Kasumi-1 (cell line): ENCODE data around the gene SEMA5A.

ENCODE experiments used
- DNase-seq, 2 experiments: peaks; one replicate each; lab custom pipeline; 2025; lab: John Stamatoyannopoulos, UW

SEMA5A gene

DNA sequence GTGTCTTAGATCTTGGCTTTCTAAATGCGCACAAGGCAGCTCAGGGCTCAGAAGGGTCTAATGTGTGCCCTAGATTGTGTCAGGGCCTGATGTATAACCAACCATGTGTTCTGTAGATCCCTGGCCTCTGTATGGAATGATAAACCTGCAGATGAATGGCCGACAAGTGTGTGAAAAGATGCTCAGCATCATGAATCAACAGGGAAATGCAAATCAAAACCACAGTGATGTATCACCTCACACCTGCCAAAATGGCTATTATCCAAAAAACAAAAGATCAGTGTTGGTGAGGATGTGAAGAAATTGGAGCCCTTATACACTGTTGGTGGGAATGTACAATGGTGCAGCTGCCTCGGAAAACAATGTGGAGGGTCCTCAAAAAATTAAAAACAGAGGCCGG lies 489.8 kb downstream of the SEMA5A start:
- no peak for DNase-seq

DNA sequence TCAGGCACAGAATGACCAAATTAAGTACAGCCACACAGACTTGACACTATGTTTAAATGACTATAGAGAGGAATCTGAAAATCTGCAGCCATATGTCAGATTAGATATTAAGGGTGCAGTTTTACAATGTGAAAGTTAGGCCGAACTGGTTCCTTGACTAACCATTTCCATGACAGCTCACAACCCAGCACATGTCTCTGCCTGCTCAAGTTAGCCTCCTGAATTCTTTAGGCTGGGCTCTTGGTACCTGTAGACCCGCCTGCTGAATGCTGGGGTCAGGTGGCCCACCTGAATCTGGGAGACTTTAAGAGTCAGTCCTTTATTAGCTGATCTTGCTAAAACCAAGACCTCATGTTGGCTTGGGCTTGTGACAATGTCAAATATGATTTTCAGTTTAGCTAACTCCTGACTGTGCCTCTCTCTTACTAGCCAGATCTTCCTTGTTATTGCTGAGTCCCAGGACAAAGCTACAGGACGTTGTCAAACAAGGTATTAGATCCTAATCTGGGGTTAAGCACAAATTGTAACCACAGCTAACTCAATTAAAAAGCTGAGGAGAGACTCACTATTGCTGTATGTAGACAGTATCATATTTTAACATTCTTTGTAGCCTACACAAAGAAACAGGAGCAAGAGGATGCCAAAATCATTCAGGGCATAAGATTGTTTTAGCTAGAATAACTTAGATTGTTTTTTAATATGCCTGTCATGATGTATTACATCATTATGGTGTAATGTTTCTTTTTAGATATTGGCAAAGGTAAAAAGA lies 490.9 kb downstream of the SEMA5A start:
- DNase-seq: no peak

- DNase-seq: no peak
These were observed 491.6 kb downstream of the SEMA5A start for GRCh38 chr5:9054322-9054721.

DNA sequence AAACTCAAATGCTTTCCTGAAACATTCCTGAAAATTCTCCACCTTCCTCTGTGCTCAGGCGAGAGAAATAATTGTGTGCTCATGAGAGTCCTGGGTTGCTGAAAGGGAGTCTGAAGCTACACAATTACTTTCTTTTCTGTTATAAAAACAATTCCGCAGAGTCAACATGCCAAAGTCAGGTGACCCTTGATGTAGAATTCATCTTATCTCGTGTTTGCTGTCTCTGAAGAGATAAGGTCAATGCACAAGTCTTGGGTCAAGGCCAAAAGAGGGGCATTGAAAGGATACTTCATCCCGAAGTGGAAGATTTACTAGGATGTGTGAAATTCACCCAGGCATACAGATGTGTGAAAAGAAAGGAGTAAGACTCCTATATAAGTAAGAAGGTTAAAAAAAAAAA lies 493.5 kb downstream of the SEMA5A start:
- DNase-seq: no peak

GRCh38 chr5:9051779-9052178 lies 494.1 kb downstream of the SEMA5A start:
- no peak for DNase-seq

GRCh38 chr5:9047932-9048331 lies 497.9 kb downstream of the SEMA5A start:
- no peak for DNase-seq

DNA sequence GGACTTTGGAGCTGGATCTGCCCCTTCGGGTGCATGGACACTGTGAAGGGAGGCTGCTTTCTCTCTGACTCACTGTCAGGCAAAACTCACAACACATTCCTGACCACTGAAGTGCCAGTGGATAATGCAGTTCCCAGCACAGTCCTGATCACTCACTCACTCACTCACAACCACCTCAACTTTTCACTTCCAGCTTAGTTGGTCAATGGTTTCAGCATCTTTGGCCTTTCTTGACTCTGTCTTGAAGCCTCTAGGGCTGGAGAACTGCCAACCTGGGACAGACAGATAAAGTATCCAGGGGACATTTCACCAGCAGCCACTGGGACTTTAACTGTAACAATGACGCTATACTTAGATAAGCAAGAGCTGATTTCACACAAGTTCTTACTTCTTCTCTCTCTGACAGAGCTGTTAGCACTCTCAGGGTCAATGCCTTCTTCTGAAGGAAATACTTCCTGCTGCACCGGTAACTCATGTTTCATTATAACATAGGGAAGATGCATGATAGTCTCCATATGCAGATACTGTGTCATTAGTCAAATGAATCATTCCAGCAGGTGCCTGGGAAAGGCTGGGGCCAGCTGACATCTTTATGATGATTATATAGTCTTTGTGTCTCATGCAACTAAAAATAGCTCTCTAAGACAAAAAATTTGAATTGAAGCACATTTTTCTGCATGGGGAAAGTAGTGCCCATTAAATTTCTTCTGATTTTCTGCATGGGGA lies 499.0 kb downstream of the SEMA5A start:
- no peak for DNase-seq

GRCh38 chr5:9045946-9046345 lies 499.9 kb downstream of the SEMA5A start:
- no peak for DNase-seq

DNA sequence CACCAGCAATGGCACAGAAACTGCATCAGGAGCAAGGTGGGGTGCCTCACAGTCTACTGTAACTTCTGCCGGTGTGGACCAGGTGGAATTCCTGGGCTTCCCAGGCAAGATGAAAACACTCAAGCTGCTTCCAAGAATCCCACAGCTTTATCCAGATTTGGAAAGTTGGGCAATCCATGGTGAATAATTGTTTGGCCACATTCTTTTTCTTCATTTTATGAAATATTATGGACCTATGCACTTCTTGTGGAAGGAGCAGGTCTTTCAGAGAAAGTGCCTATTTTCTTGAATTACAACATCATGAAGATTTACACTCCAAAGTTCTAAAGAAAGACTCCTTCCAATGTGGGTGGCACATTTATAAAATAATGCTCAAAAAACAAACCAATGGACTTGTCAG lies 503.6 kb downstream of the SEMA5A start:
- DNase-seq: no peak

- no peak for DNase-seq
These were observed 505.4 kb downstream of the SEMA5A start for GRCh38 chr5:9040475-9040874.

DNA sequence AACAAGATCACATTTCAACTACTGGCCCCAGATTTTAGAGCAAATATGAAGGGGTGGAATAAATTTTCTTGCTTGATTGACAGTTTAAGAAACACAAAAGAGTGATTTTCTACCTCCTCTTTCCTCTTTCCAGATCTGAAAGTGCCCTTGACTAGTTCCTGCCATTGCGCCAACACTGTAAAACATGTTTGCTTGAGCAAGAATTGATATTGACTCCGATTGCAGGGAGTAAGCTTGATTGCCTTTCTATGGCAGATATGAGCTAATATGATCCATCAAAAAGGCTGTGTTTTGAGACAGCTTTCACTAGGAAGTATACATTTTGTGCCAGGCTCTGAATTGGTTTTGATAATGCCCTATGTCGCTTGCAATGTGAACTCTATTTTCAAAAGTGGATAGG lies 508.8 kb downstream of the SEMA5A start:
- DNase-seq: no peak

DNA sequence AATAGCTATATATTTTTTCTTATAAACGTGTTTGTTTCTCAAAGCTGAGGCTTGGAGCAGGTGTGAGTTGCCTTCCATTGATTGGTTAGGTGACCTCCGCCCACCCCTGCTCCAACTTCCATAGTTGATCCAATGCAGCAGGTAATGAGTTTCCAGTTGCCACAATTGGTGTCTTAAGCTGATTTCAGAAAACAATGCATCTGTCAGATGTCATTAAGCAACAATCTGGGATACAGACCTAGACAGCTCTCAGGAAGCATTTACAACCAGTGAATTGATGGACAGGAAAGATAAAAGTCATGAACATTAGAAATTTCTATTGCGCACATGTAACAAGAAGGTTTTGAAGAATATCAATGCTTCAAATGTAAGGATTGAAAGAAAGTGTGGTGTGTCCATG lies 510.5 kb downstream of the SEMA5A start:
- DNase-seq: no peak

- no peak for DNase-seq
These were observed 511.2 kb downstream of the SEMA5A start for GRCh38 chr5:9034649-9035048.

DNA sequence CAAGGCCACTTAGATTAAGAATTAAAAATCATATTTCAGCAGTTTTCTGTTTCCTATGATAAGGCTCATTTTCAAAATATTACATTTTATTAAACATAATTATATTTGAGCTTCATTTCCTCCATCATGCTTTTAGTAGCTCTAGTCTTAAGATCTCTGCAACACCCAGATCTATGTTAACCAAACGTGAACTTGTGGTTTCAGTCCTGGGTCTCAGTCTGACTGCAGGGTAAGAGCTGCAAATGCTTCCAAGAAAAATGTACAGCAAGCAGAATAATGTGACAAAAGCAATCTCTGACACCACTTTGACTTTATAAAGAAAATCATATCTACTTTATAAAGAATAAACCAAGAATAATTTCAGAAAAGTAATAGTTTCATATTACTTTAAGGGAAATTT lies 512.4 kb downstream of the SEMA5A start:
- DNase-seq: no peak

GRCh38 chr5:9025942-9026341 lies 519.9 kb downstream of the SEMA5A start:
- DNase-seq: no peak

DNA sequence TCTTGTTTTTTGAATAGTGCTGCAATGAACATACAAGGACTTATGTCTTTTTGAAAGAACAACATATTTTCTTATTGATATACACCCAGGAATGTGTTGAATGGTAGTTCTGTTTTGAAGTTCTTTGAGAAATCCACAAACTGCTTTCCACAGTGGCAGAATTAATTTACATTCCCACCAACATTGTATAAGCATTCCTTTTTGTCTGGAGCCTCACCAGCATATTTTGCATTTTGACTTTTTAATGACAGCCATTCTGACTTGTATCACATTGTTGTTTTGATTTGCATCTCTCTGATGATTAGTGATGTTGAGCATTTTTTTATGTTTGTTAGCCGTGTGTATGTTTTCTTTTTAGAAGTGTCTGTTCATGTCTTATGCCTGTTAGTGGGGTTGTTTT lies 524.9 kb downstream of the SEMA5A start:
- no peak for DNase-seq

GRCh38 chr5:9015937-9016270 lies 530.0 kb downstream of the SEMA5A start:
- peak; percentile 47 to 62 for DNase-seq

DNA sequence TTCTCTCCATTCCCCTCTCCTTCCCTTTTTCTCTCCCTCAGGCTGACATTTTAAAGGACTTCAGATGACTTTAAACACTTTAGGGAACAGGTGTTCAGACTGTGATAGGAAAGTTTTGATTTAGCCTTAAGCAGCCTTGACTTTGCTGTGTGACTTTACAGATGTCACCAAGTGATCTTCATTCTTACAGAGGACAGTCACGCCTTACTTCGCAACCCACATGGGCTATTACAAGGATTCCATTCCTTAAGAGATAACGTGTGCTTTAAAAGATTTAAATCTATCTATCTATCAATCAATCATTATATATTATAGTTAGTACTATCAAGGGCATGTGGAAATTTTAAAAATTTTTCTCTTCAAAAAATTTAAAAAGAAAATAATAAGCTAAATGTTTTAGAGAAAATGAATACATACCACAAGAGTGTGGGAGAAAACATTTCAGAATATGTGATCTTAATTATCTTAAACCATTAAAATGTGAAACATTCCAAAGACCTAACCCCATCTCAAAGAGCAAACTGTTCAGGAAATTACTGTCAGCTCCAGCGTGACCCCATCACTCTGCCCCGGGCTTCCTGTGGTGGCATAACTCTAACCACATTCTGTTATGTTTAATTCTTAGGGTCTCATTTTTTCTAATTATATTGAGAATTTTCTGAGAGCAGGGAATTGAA lies 530.5 kb downstream of the SEMA5A start:
- DNase-seq: peak; percentile 47 to 62

GRCh38 chr5:9013147-9013546 lies 532.7 kb downstream of the SEMA5A start:
- DNase-seq: no peak

GRCh38 chr5:9009931-9010651 lies 535.8 kb downstream of the SEMA5A start:
- no peak for DNase-seq

DNA sequence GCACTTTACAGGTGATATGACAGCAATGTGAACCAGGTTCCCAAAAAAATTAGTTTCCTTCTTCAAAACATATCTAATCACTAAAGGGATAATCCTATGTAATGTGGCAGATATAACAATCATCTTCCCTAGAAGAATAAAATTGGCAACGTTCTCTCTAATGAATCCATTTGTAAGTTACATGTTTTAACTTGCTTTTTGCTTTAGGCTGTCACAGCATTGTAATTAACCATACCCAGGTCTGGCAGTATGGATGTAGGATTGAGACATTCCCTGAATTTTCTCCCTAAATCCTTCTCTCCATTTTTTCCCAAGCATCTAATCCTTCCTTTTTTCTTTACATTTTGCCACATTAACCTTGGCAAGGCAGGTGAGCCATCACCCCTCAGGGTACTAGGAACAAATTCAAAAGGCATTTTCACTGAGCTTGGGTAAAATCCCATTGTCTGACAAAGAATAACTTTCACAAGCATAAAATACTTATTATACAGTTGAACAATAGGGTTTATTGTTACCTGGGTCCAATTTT lies 548.3 kb downstream of the SEMA5A start:
- no peak for DNase-seq

- peak; percentile 16 to 54 for DNase-seq
These were observed 552.8 kb downstream of the SEMA5A start for GRCh38 chr5:8993031-8993430.
